Esophagus muscularis mucosa (tissue), 4 donors: ENCODE data around the gene FNDC7. TPM values are rescaled to one million over a fixed set of nuclear protein-coding genes. Genes with fewer than 3 reads are reported as not detected.

ENCODE experiments used
- DNase-seq: peaks from one replicate; pipeline ENCODE4 v3.0.0-alpha.2; 2017; ENCODE audit errors: extremely low spot score
- H3K27ac ChIP-seq, 4 donors: fragments of 200-600 bp; sonication (generic); replicated peaks in 1 of 4; 1 replicate in 3 of 4; 2 replicates in 1 of 4; pipeline ENCODE4 v1.5.1; 2016 to 2019; ENCODE audit warnings: mild to moderate bottlenecking in 1 of 4
- H3K27me3 ChIP-seq, 4 donors: fragments of 200-600 bp; sonication (generic); one replicate each; pipeline versions ENCODE4 v1.5.1 to v1.6.0; 2016 to 2019
- H3K36me3 ChIP-seq, 4 donors: fragments of 200-600 bp; sonication (generic); one replicate each; pipeline ENCODE4 v1.5.1; 2016 to 2019
- H3K4me1 ChIP-seq, 4 donors: fragments of 200-600 bp; sonication (generic); one replicate each; pipeline ENCODE4 v1.5.1; 2016 to 2019
- H3K4me3 ChIP-seq, 4 donors: fragments of 200-600 bp; sonication (generic); 1 replicate in 2 of 4; 2 replicates in 2 of 4; pipeline ENCODE4 v1.5.1; 2016 to 2019; ENCODE audit warnings: mild to moderate bottlenecking in 4 of 4, moderate library complexity in 1 of 4
- H3K9me3 ChIP-seq, 4 donors: fragments of 200-600 bp; sonication (generic); 1 replicate in 3 of 4; 2 replicates in 1 of 4; pipeline ENCODE4 v1.5.1; 2016 to 2019
- CTCF ChIP-seq, 3 experiments: fragments of 200-600 bp in 2 of 3; fragments of 450-650 bp in 1 of 3; sonication (generic) in 2 of 3; IDR thresholded peaks; one replicate each; pipeline ENCODE4 v1.5.1; 2017 to 2019; ENCODE audit warnings: antibody characterized with exemption in 3 of 3, mild to moderate bottlenecking in 2 of 3, moderate library complexity in 1 of 3
- EP300 ChIP-seq: sonication (generic); formaldehyde crosslinking; IDR thresholded peaks from one replicate; pipeline ENCODE4 v1.6.1; 2017; ENCODE audit warnings: antibody characterized with exemption
- POLR2A ChIP-seq: fragments of 450-650 bp; IDR thresholded peaks from one replicate; pipeline ENCODE4 v1.6.1; 2017; ENCODE audit warnings: antibody characterized with exemption, moderate library complexity, mild to moderate bottlenecking, low read depth
- POLR2AphosphoS5 ChIP-seq, 2 donors: sonication (generic); formaldehyde crosslinking; IDR thresholded peaks; one replicate each; pipeline ENCODE4 v1.6.1; 2017; ENCODE audit warnings: antibody characterized with exemption in 2 of 2
- WGBS: methylation state at CpG from one replicate; pipeline ENCODE4 v1.1.5; 2018; 5-methylcytosine and 5-hydroxymethylcytosine counted together
- intact Hi-C: fragments of 100-400 bp; cut with DNase I; formaldehyde crosslinking; loops from one replicate; pipeline ENCODE4 v1.15.1; 2023
- total RNA-seq, 4 donors: library from RNA; depleted of rRNA; stranded (reverse); fragments of >200 nt; gene quantifications; one replicate each; pipeline versions ENCODE4 v1.1.0 to v1.2.1, GENCODE V29; 2016

Gene FNDC7
- total RNA-seq, 4 donors from 2014 or later, result not detected

- DNase-seq, result no peak
- Histone ChIP-seq H3K27me3 (no peaks in the 10 kb centered on the region), H3K4me1 (no peaks in the 10 kb centered on the region), H3K27ac (no peak overlapping the region), H3K9me3 (no peaks in the 10 kb centered on the region), H3K36me3 (no peaks in the 10 kb centered on the region), H3K4me3 (no peak overlapping the region)
- TF ChIP-seq EP300, result no peak
- no peak for TF ChIP-seq CTCF (IDR thresholded peaks at IDR 0.05)
- no peak for TF ChIP-seq POLR2AphosphoS5 (IDR thresholded peaks at IDR 0.05)
- no peak for TF ChIP-seq POLR2A
- intact Hi-C loops, result no loop called here
Measured at GRCh38 chr1:108668777-108669176, 43.9 kb upstream of the FNDC7 start.

- H3K27me3 ChIP-seq, result no peaks in the 10 kb centered on the region
- no peaks in the 10 kb centered on the region for H3K4me1 ChIP-seq
- H3K9me3 ChIP-seq, result no peaks in the 10 kb centered on the region
- DNase-seq, result no peak
- no peaks in the 10 kb centered on the region for H3K36me3 ChIP-seq
- intact Hi-C loops, result no loop called here
- no peak overlapping the region for H3K4me3 ChIP-seq
- no peak overlapping the region for H3K27ac ChIP-seq
- TF ChIP-seq EP300 (no peak), CTCF (IDR thresholded peaks at IDR 0.05) (no peak), POLR2AphosphoS5 (IDR thresholded peaks at IDR 0.05) (no peak), POLR2A (no peak)
- 78% methylated on average over 7 of the region's 7 CpGs for WGBS
Measured at GRCh38 chr1:108669679-108670078, 43.0 kb upstream of the FNDC7 start.

GRCh38 chr1:108670131-108670773 is 42.5 kb upstream of the FNDC7 start:
- H3K27me3 ChIP-seq, result no peaks in the 10 kb centered on the region
- 88% methylated on average over 4 of the region's 5 CpGs for WGBS
- TF ChIP-seq CTCF (IDR thresholded peaks at IDR 0.05) (no peak), EP300 (no peak), POLR2A (no peak), POLR2AphosphoS5 (IDR thresholded peaks at IDR 0.05) (no peak)
- no peaks in the 10 kb centered on the region for H3K36me3 ChIP-seq
- no peaks in the 10 kb centered on the region for H3K4me1 ChIP-seq
- no peak overlapping the region for H3K4me3 ChIP-seq
- no peak for DNase-seq
- intact Hi-C loops, result no loop called here
- no peak overlapping the region for H3K27ac ChIP-seq
- no peaks in the 10 kb centered on the region for H3K9me3 ChIP-seq

DNA sequence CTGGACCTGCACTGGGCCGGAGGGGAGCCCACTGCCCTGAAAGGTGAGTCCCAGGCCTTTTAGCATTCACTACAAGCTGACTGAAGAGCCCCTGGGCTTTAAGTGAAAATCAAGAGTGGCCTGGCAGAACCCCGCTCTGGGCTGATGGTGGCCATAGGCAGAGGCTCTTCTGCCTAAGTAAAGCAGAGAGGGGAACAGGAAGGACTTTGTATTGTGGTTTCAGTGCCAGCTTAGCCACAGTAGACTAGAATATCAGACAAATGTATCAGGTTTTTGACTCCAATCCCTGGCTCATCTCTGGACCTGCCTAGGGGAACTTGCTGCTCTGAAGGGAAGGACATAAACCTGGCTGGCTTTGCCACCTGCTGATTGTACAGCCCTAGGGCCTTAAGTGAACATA is 41.6 kb upstream of the FNDC7 start:
- WGBS, result 93% methylated on average over 2 of the region's 2 CpGs
- Histone ChIP-seq H3K27ac (no peak overlapping the region), H3K36me3 (no peaks in the 10 kb centered on the region), H3K27me3 (no peaks in the 10 kb centered on the region), H3K4me3 (no peak overlapping the region), H3K9me3 (no peaks in the 10 kb centered on the region), H3K4me1 (no peaks in the 10 kb centered on the region)
- TF ChIP-seq POLR2A (no peak), EP300 (no peak), CTCF (IDR thresholded peaks at IDR 0.05) (no peak), POLR2AphosphoS5 (IDR thresholded peaks at IDR 0.05) (no peak)
- intact Hi-C loops, result no loop called here
- no peak for DNase-seq

GRCh38 chr1:108678706-108679105 is 34.0 kb upstream of the FNDC7 start:
- no peak for TF ChIP-seq EP300
- TF ChIP-seq POLR2A, result no peak
- TF ChIP-seq POLR2AphosphoS5 (IDR thresholded peaks at IDR 0.05), result no peak
- TF ChIP-seq CTCF (IDR thresholded peaks at IDR 0.05), result no peak
- Histone ChIP-seq H3K36me3 (no peaks in the 10 kb centered on the region), H3K4me1 (no peaks in the 10 kb centered on the region), H3K27ac (no peak overlapping the region), H3K4me3 (no peak overlapping the region), H3K27me3 (peaks cover 0 to 2% (median 0%) of the 10 kb centered on the region in 4 donors), H3K9me3 (no peaks in the 10 kb centered on the region)
- no peak for DNase-seq
- 80% methylated on average over 4 of the region's 4 CpGs for WGBS
- intact Hi-C loops, result no loop called here
